Measurements from ENCODE around the gene HSD17B11.

The HSD17B11 gene

DNA sequence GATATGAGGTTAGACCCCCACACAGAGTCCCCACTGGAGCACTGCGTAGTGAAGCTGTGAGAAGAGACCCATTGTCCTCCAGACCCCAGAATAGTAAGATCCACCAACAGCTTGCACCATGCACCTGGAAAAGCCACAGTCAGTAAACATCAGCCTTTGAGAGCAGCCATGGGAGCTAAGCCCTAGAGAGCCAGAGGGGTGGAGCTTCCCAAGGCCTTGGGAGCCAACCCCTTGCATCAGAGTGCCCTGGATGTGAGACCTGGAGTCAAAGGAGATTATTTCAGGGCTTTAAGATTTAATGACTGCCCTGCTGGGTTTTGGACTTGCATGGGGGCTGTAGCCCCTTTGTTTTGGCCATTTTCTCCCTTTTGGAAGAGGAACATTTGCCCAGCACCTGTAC lies 104.0 kb downstream of the HSD17B11 start:
- no peak for DNase-seq (ENCODE audit: low read depth)
- H3K4me3 ChIP-seq (ENCODE audit: control insufficient read depth, low read depth, low read length): no peak overlapping the region
- no peak for TF ChIP-seq CTCF (IDR thresholded peaks at IDR 0.05; ENCODE audit: control insufficient read depth, insufficient read depth, low read depth, low read length, missing control alignments)

Data from AG09309 (cell line).